Right renal cortex interstitium (tissue), 3 donors: ENCODE measurements around the gene SYDE2. TPM values are rescaled to one million over a fixed set of nuclear protein-coding genes. Genes with fewer than 3 reads are reported as not detected.

ENCODE experiments used
- DNase-seq, 3 donors: peaks; one replicate each; pipeline ENCODE4 v3.0.0-alpha.2; 2013; ENCODE audit warnings: low read depth in 3 of 3, low spot score in 2 of 3
- polyA plus RNA-seq, 3 donors: library from polyadenylated mRNA; unstranded; fragments of 120-200 nt; gene quantifications; one replicate each; pipeline ENCODE4 v1.2.1, GENCODE V29; 2013; ENCODE audit not compliant: insufficient read length in 3 of 3

SYDE2 gene
- polyA plus RNA-seq, 3 donors, result 9.2 to 9.7 (median 9.6) TPM

- DNase-seq, result no peak
Observed at GRCh38 chr1:85132078-85132720, 68.6 kb downstream of the SYDE2 start.

GRCh38 chr1:85128316-85128715 lies 72.5 kb downstream of the SYDE2 start:
- DNase-seq, result no peak

GRCh38 chr1:85125891-85126290 lies 74.9 kb downstream of the SYDE2 start:
- no peak for DNase-seq

GRCh38 chr1:85124091-85124490 lies 76.7 kb downstream of the SYDE2 start:
- no peak for DNase-seq

GRCh38 chr1:85122169-85122568 lies 78.6 kb downstream of the SYDE2 start:
- DNase-seq, result no peak

GRCh38 chr1:85121744-85122143 lies 79.1 kb downstream of the SYDE2 start:
- DNase-seq, result no peak

- DNase-seq, result no peak
Observed at GRCh38 chr1:85118751-85119150, 82.1 kb downstream of the SYDE2 start.

GRCh38 chr1:85116856-85117255 lies 84.0 kb downstream of the SYDE2 start:
- DNase-seq, result no peak

GRCh38 chr1:85115933-85116332 lies 84.9 kb downstream of the SYDE2 start:
- DNase-seq, result no peak

- no peak for DNase-seq
Observed at GRCh38 chr1:85111695-85112094, 89.1 kb downstream of the SYDE2 start.

GRCh38 chr1:85109475-85109874 lies 91.3 kb downstream of the SYDE2 start:
- peak; percentile 29 to 62 (median 31) for DNase-seq

Other genes starting within 250 kb of the SYDE2 start
- gene MCOLN2, start 203.9 kb downstream of the SYDE2 start, polyA plus RNA-seq, result 1 to 10 TPM in 1 of 3 donors, under 1 TPM in 2; 0.58 to 1.6 (median 0.64) TPM
- gene MCOLN3, start 152.5 kb downstream of the SYDE2 start, polyA plus RNA-seq, result 1 to 10 TPM; 7.0 to 9.4 (median 7.5) TPM
- 10 to 100 TPM; 33.6 to 40.6 (median 37.8) TPM for gene C1orf52, start 58.6 kb upstream of the SYDE2 start, polyA plus RNA-seq
- gene BCL10, start 75.6 kb upstream of the SYDE2 start, polyA plus RNA-seq, result 10 to 100 TPM; 22.2 to 25.4 (median 23.9) TPM